ENCODE results near the gene GBP1. TPM values are rescaled to one million over a fixed set of nuclear protein-coding genes. Genes with fewer than 3 reads are reported as not detected.

Gene GBP1
- total and polyA plus RNA-seq, 2 donors (not counting 1 experiment from before 2014, with no cell fraction given) = 45.6 to 74.2 TPM

DNA sequence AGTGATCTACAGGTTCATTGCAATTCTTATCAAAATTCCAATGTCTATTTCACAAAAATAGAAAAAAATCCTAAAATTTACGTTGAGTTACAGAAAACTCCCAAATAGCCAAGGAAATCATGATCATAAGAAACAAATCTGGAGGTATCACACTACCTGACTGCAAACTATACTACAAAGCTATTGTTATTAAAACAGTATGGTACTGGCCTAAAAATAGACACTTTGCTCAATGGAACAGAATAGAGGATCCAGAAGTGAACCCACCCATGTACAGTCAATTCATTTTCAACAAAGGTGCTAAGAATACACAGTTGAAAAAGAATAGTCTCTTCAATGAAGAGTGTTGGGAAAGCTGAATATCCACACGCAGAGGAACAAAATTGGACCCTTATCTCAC is 30.7 kb upstream of the GBP1 start:
- H3K4me2 ChIP-seq (ENCODE audit: extremely low read depth, insufficient read depth, low read length) = no peak overlapping the region
- H3K9ac ChIP-seq (ENCODE audit: insufficient read depth, low read length) = no peak overlapping the region
- no peaks in the 10 kb centered on the region for H3K4me1 ChIP-seq (ENCODE audit: control insufficient read depth, extremely low read depth, insufficient read depth, low read length)
- H2AFZ ChIP-seq (ENCODE audit: low read length) = no peak overlapping the region
- TF ChIP-seq, protein P1, sequence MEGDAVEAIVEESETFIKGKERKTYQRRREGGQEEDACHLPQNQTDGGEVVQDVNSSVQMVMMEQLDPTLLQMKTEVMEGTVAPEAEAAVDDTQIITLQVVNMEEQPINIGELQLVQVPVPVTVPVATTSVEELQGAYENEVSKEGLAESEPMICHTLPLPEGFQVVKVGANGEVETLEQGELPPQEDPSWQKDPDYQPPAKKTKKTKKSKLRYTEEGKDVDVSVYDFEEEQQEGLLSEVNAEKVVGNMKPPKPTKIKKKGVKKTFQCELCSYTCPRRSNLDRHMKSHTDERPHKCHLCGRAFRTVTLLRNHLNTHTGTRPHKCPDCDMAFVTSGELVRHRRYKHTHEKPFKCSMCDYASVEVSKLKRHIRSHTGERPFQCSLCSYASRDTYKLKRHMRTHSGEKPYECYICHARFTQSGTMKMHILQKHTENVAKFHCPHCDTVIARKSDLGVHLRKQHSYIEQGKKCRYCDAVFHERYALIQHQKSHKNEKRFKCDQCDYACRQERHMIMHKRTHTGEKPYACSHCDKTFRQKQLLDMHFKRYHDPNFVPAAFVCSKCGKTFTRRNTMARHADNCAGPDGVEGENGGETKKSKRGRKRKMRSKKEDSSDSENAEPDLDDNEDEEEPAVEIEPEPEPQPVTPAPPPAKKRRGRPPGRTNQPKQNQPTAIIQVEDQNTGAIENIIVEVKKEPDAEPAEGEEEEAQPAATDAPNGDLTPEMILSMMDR (conservative IDR thresholded peaks at IDR 0.05 in 1 of 2, IDR thresholded peaks at IDR 0.05 in 1 of 2; ENCODE audit: low read depth in 1 of 2, low read length in 2 of 2) = no peak
- TF ChIP-seq EZH2 (IDR thresholded peaks at IDR 0.05; ENCODE audit: low read length, missing control alignments) = no peak
- no peaks in the 10 kb centered on the region for H3K27me3 ChIP-seq (ENCODE audit: control insufficient read depth, insufficient read depth, low read length)
- no peak overlapping the region for H3K27ac ChIP-seq (ENCODE audit: insufficient read depth, low read length)
- no peaks in the 10 kb centered on the region for H3K79me2 ChIP-seq (ENCODE audit: control insufficient read depth, insufficient read depth, low read length)
- H4K20me1 ChIP-seq (ENCODE audit: control insufficient read depth, extremely low read depth, insufficient read depth, low read length) = no peaks in the 10 kb centered on the region
- no peak overlapping the region for H3K4me3 ChIP-seq (replicated peaks in 1 of 4; ENCODE audit: control extremely low read depth in 1 of 4, insufficient read depth in 1 of 4, low read depth in 3 of 4, low read length in 4 of 4)
- no peak for DNase-seq (ENCODE audit: low read depth in 2 of 2)
- H3K9me3 ChIP-seq (ENCODE audit: control insufficient read depth, insufficient read depth, low read depth, low read length) = no peaks in the 10 kb centered on the region
- no peaks in the 10 kb centered on the region for H3K36me3 ChIP-seq (ENCODE audit: control insufficient read depth, insufficient read depth, low read length)

DNA sequence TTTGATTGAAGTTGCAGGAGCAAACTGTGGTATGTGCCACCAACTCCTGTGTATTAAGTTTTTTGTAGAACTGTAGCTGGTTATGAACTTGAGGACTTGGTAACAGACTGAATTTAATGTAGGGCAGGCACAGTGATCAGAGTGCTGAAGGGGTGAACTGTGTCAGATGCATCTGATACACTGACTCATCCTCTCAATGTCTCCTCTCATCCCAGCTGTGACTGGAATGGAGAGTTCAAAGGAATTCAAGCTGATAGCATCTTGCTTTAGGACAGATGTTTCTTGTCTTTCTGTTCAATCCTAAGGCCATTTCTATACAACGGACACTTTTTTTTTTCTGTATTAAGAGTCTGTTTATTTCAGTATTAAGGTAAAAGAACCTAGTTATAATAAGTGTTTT is 25.0 kb upstream of the GBP1 start:
- no peaks in the 10 kb centered on the region for H3K79me2 ChIP-seq (ENCODE audit: control insufficient read depth, insufficient read depth, low read length)

DNA sequence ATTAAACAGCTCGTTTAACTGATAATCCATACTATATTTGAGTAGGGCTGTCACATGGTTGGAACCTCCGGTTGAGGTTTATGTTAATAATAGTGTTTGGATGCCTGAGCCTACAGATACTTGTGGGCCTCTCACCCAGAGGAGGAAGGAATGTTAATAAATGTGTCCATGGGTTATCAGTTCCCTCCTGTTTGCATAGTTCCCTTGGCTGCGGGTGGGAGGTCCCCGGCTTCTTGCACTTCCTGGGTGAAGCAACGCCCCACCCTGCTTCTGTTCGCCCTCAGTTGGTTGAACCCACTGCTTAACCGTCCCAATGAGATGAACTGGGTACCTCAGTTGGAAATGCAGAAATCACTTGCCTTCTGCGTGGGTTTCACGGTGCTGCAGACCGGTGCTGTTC is 23.6 kb upstream of the GBP1 start:
- Histone ChIP-seq H3K9me3 (ENCODE audit: control insufficient read depth, insufficient read depth, low read depth, low read length) (no peaks in the 10 kb centered on the region), H4K20me1 (ENCODE audit: control insufficient read depth, extremely low read depth, insufficient read depth, low read length) (no peaks in the 10 kb centered on the region), H3K27ac (ENCODE audit: insufficient read depth, low read length) (no peak overlapping the region), H3K9ac (ENCODE audit: insufficient read depth, low read length) (no peak overlapping the region), H3K4me1 (ENCODE audit: control insufficient read depth, extremely low read depth, insufficient read depth, low read length) (no peaks in the 10 kb centered on the region), H3K4me2 (ENCODE audit: extremely low read depth, insufficient read depth, low read length) (no peak overlapping the region), H2AFZ (ENCODE audit: low read length) (no peak overlapping the region), H3K27me3 (ENCODE audit: control insufficient read depth, insufficient read depth, low read length) (no peaks in the 10 kb centered on the region), H3K79me2 (ENCODE audit: control insufficient read depth, insufficient read depth, low read length) (no peaks in the 10 kb centered on the region), H3K4me3 (replicated peaks in 1 of 4; ENCODE audit: control extremely low read depth in 1 of 4, insufficient read depth in 1 of 4, low read depth in 3 of 4, low read length in 4 of 4) (no peak overlapping the region), H3K36me3 (ENCODE audit: control insufficient read depth, insufficient read depth, low read length) (no peaks in the 10 kb centered on the region)
- TF ChIP-seq EZH2 (IDR thresholded peaks at IDR 0.05; ENCODE audit: low read length, missing control alignments) = no peak
- TF ChIP-seq, protein P1 (conservative IDR thresholded peaks at IDR 0.05 in 1 of 2, IDR thresholded peaks at IDR 0.05 in 1 of 2; ENCODE audit: low read depth in 1 of 2, low read length in 2 of 2) = no peak
- no peak for DNase-seq (ENCODE audit: low read depth in 2 of 2)

More for the DNA sequence above, 25.0 kb upstream of the GBP1 start:
- H3K27ac ChIP-seq (ENCODE audit: insufficient read depth, low read length) = no peak overlapping the region
- no peaks in the 10 kb centered on the region for H3K27me3 ChIP-seq (ENCODE audit: control insufficient read depth, insufficient read depth, low read length)
- TF ChIP-seq, protein P1 (conservative IDR thresholded peaks at IDR 0.05 in 1 of 2, IDR thresholded peaks at IDR 0.05 in 1 of 2; ENCODE audit: low read depth in 1 of 2, low read length in 2 of 2) = no peak
- no peak for TF ChIP-seq EZH2 (IDR thresholded peaks at IDR 0.05; ENCODE audit: low read length, missing control alignments)
- H3K9me3 ChIP-seq (ENCODE audit: control insufficient read depth, insufficient read depth, low read depth, low read length) = no peaks in the 10 kb centered on the region
- no peak overlapping the region for H2AFZ ChIP-seq (ENCODE audit: low read length)
- no peak for DNase-seq (ENCODE audit: low read depth in 2 of 2)
- H3K4me2 ChIP-seq (ENCODE audit: extremely low read depth, insufficient read depth, low read length) = no peak overlapping the region
- no peak overlapping the region for H3K4me3 ChIP-seq (replicated peaks in 1 of 4; ENCODE audit: control extremely low read depth in 1 of 4, insufficient read depth in 1 of 4, low read depth in 3 of 4, low read length in 4 of 4)
- H3K36me3 ChIP-seq (ENCODE audit: control insufficient read depth, insufficient read depth, low read length) = no peaks in the 10 kb centered on the region
- H3K9ac ChIP-seq (ENCODE audit: insufficient read depth, low read length) = no peak overlapping the region
- no peaks in the 10 kb centered on the region for H4K20me1 ChIP-seq (ENCODE audit: control insufficient read depth, extremely low read depth, insufficient read depth, low read length)
- H3K4me1 ChIP-seq (ENCODE audit: control insufficient read depth, extremely low read depth, insufficient read depth, low read length) = no peaks in the 10 kb centered on the region
